ENCODE measurements around the gene FALEC. TPM values are rescaled to one million over a fixed set of nuclear protein-coding genes. Genes with fewer than 3 reads are reported as not detected.

The FALEC gene
- total RNA-seq, 1 experiment from 2014 or later = not detected

DNA sequence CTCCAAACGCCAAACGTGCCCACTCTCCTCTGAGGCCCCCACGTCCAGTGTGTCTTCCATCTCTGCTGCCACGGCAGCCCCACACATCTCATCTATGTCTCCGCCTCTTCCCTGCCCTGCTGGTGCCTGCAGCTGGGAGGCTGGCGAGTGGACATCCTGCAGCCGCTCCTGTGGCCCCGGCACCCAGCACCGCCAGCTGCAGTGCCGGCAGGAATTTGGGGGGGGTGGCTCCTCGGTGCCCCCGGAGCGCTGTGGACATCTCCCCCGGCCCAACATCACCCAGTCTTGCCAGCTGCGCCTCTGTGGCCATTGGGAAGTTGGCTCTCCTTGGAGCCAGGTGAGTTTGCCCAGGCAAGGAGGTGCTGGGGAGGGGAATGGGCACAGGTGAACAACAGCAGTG is 42.3 kb downstream of the FALEC start:
- intact Hi-C loops (cut with micrococcal nuclease) = no loop called here
- Mint-ChIP-seq H3K4me3 (ENCODE audit: unreplicated experiment) (no peak overlapping the region), H3K36me3 (ENCODE audit: insufficient read depth, unreplicated experiment) (peaks cover 68% of the 10 kb centered on the region), H3K27me3 (ENCODE audit: insufficient read depth, unreplicated experiment) (no peaks in the 10 kb centered on the region), H3K4me1 (ENCODE audit: insufficient read depth, unreplicated experiment) (peaks cover 36% of the 10 kb centered on the region), H3K9me3 (ENCODE audit: unreplicated experiment) (no peaks in the 10 kb centered on the region), H3K27ac (ENCODE audit: low read depth, unreplicated experiment) (no peak overlapping the region)
- BruUV-seq (replicated peaks) = no TSS peak
- no peak for DNase-seq (ENCODE audit: unreplicated experiment)
- TF ChIP-seq, protein P1, sequence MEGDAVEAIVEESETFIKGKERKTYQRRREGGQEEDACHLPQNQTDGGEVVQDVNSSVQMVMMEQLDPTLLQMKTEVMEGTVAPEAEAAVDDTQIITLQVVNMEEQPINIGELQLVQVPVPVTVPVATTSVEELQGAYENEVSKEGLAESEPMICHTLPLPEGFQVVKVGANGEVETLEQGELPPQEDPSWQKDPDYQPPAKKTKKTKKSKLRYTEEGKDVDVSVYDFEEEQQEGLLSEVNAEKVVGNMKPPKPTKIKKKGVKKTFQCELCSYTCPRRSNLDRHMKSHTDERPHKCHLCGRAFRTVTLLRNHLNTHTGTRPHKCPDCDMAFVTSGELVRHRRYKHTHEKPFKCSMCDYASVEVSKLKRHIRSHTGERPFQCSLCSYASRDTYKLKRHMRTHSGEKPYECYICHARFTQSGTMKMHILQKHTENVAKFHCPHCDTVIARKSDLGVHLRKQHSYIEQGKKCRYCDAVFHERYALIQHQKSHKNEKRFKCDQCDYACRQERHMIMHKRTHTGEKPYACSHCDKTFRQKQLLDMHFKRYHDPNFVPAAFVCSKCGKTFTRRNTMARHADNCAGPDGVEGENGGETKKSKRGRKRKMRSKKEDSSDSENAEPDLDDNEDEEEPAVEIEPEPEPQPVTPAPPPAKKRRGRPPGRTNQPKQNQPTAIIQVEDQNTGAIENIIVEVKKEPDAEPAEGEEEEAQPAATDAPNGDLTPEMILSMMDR (IDR thresholded peaks at IDR 0.05; ENCODE audit: unreplicated experiment) = no peak
- POLR2A ChIA-PET = interaction anchor here (1.0 to 27.7 kb wide), 3 partner anchors 1 to 70 kb away, joined by 4 to 1801 read pairs (median 1801); partner anchors contain the start of genes ADAMTSL4 and MCL1
- CTCF ChIA-PET = interaction anchor here (0.7 to 9.8 kb wide), 6 partner anchors 20 to 423 kb away, joined by 3 to 203 read pairs (median 4); no protein-coding TSS in a partner anchor

DNA sequence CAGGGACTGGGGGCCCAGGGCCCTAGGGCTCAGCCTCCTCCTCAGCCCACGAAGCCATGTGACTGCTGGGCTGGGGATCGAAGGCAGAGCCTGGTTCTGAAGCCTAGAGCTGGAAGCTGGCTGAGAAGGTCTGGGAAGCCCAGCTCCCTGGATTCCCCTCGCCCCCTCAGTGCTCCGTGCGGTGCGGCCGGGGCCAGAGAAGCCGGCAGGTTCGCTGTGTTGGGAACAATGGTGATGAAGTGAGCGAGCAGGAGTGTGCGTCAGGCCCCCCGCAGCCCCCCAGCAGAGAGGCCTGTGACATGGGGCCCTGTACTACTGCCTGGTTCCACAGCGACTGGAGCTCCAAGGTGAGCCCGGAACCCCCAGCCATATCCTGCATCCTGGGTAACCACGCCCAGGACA is 42.8 kb downstream of the FALEC start:
- TF ChIP-seq, protein P1 (IDR thresholded peaks at IDR 0.05; ENCODE audit: unreplicated experiment) = no peak
- Mint-ChIP-seq H3K27ac (ENCODE audit: low read depth, unreplicated experiment) (no peak overlapping the region), H3K36me3 (ENCODE audit: insufficient read depth, unreplicated experiment) (peaks cover 65% of the 10 kb centered on the region), H3K4me3 (ENCODE audit: unreplicated experiment) (no peak overlapping the region), H3K4me1 (ENCODE audit: insufficient read depth, unreplicated experiment) (peaks cover 36% of the 10 kb centered on the region), H3K9me3 (ENCODE audit: unreplicated experiment) (no peaks in the 10 kb centered on the region), H3K27me3 (ENCODE audit: insufficient read depth, unreplicated experiment) (no peaks in the 10 kb centered on the region)
- intact Hi-C loops (cut with micrococcal nuclease) = no loop called here
- POLR2A ChIA-PET = interaction anchor here (0.6 to 27.7 kb wide), 4 partner anchors 0 to 277 kb away, joined by 3 to 1801 read pairs (median 902); partner anchors contain the start of genes ADAMTSL4 and MCL1
- no peak for DNase-seq (ENCODE audit: unreplicated experiment)
- no TSS peak for BruUV-seq (replicated peaks)
- CTCF ChIA-PET = interaction anchor here (0.5 to 9.8 kb wide), 15 partner anchors 8 to 422 kb away, joined by 3 to 245 read pairs (median 4); partner anchors contain the start of genes ADAMTSL4 and MCL1

DNA sequence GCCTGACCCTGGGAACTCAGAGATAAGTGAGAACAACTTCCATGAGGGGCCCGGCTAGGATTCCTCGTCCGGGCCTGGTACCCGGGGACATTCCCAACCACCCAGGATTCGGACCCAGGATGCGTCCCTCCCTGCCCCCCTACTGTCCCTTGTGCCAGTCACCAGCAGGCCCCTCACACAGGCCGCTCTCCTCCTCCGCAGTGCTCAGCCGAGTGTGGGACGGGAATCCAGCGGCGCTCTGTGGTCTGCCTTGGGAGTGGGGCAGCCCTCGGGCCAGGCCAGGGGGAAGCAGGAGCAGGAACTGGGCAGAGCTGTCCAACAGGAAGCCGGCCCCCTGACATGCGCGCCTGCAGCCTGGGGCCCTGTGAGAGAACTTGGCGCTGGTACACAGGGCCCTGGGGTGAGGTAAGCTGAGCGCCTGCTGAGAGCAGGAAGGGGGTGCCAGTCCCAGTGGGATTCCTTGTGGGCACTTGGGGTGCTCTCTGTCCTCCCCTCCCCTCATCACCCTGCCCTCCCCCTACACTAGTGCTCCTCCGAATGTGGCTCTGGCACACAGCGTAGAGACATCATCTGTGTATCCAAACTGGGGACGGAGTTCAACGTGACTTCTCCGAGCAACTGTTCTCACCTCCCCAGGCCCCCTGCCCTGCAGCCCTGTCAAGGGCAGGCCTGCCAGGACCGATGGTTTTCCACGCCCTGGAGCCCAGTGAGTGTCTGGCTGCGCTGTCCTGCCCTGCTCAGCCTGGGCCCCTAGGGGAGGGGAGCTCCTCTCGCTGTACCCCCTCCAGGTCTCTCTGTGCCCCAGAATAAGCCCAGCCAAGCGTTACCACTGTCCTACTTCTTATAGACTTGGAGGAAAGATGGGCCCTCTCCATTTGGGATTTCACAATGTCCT is 43.5 kb downstream of the FALEC start:
- CTCF ChIA-PET = interaction anchor here (0.6 to 9.8 kb wide), 30 partner anchors 9 to 436 kb away, joined by 3 to 245 read pairs (median 4); partner anchors contain the start of genes ADAMTSL4, CIART, CTSK and ECM1
- H3K4me3 Mint-ChIP-seq (ENCODE audit: unreplicated experiment) = no peak overlapping the region
- H3K36me3 Mint-ChIP-seq (ENCODE audit: insufficient read depth, unreplicated experiment) = peaks cover 60% of the 10 kb centered on the region
- H3K27me3 Mint-ChIP-seq (ENCODE audit: insufficient read depth, unreplicated experiment) = no peaks in the 10 kb centered on the region
- TF ChIP-seq, protein P1 (IDR thresholded peaks at IDR 0.05; ENCODE audit: unreplicated experiment) = no peak
- intact Hi-C loops (cut with micrococcal nuclease) = no loop called here
- no peaks in the 10 kb centered on the region for H3K9me3 Mint-ChIP-seq (ENCODE audit: unreplicated experiment)
- no peak overlapping the region for H3K27ac Mint-ChIP-seq (ENCODE audit: low read depth, unreplicated experiment)
- BruUV-seq (replicated peaks) = no TSS peak
- POLR2A ChIA-PET = interaction anchor here (0.5 to 27.7 kb wide), 9 partner anchors 0 to 278 kb away, joined by 3 to 1801 read pairs (median 17); partner anchors contain the start of genes ADAMTSL4, ENSA, GOLPH3L and MCL1
- no peak for DNase-seq (ENCODE audit: unreplicated experiment)
- H3K4me1 Mint-ChIP-seq (ENCODE audit: insufficient read depth, unreplicated experiment) = peaks cover 43% of the 10 kb centered on the region

DNA sequence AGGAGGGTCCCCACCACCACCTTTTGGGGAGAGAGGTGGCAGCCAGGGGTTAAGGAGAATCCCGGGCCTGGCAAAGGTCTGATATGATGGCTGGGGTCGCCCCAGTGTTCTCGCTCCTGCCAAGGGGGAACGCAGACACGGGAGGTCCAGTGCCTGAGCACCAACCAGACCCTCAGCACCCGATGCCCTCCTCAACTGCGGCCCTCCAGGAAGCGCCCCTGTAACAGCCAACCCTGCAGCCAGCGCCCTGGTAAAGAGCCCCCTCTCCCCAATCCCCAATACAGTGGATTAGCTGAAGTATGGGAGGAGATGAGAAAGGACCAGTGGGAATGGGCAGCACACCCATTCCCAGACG is 44.1 kb downstream of the FALEC start:
- CTCF ChIA-PET = interaction anchor here (0.6 to 9.8 kb wide), 31 partner anchors 8 to 446 kb away, joined by 3 to 245 read pairs (median 5); partner anchors contain the start of genes ADAMTSL4, CIART, CTSK and ECM1
- BruUV-seq (replicated peaks) = no TSS peak
- POLR2A ChIA-PET = interaction anchor here (0.9 to 27.7 kb wide), 7 partner anchors 1 to 304 kb away, joined by 3 to 1801 read pairs (median 47); partner anchors contain the start of genes ADAMTSL4, ENSA, GOLPH3L and MCL1
- H3K4me3 Mint-ChIP-seq (ENCODE audit: unreplicated experiment) = peak overlapping the region; percentile 74
- H3K4me1 Mint-ChIP-seq (ENCODE audit: insufficient read depth, unreplicated experiment) = peaks cover 47% of the 10 kb centered on the region
- H3K27me3 Mint-ChIP-seq (ENCODE audit: insufficient read depth, unreplicated experiment) = no peaks in the 10 kb centered on the region
- intact Hi-C loops (cut with micrococcal nuclease) = loop anchor here (1.0 to 5.0 kb wide), 9 partner anchors 43 to 503 kb away; partner anchors contain the start of genes CA14, GOLPH3L, MINDY1 and MLLT11
- DNase-seq (ENCODE audit: unreplicated experiment) = no peak
- H3K36me3 Mint-ChIP-seq (ENCODE audit: insufficient read depth, unreplicated experiment) = peaks cover 54% of the 10 kb centered on the region
- TF ChIP-seq, protein P1 (IDR thresholded peaks at IDR 0.05; ENCODE audit: unreplicated experiment) = no peak
- no peaks in the 10 kb centered on the region for H3K9me3 Mint-ChIP-seq (ENCODE audit: unreplicated experiment)
- H3K27ac Mint-ChIP-seq (ENCODE audit: low read depth, unreplicated experiment) = peak overlapping the region; percentile 99
